Measurements from ENCODE around the gene GALR2.

The GALR2 gene

GRCh38 chr17:76083536-76084182 lies 9.1 kb downstream of the GALR2 start:
- DNase-seq (ENCODE audit: low read depth) = no peak
- no peak overlapping the region for H3K4me3 ChIP-seq (ENCODE audit: low read depth, low read length)
- TF ChIP-seq CTCF (IDR thresholded peaks at IDR 0.05; ENCODE audit: low read depth, low read length) = no peak
- TF ChIP-seq, protein P1, sequence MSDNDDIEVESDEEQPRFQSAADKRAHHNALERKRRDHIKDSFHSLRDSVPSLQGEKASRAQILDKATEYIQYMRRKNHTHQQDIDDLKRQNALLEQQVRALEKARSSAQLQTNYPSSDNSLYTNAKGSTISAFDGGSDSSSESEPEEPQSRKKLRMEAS (IDR thresholded peaks at IDR 0.05; ENCODE audit: low read depth, low read length) = no peak
- TF ChIP-seq MYC (IDR thresholded peaks at IDR 0.05; ENCODE audit: low read depth, low read length) = no peak
- TF ChIP-seq POLR2A (IDR thresholded peaks at IDR 0.05; ENCODE audit: extremely low read depth, insufficient read length) = no peak

DNA sequence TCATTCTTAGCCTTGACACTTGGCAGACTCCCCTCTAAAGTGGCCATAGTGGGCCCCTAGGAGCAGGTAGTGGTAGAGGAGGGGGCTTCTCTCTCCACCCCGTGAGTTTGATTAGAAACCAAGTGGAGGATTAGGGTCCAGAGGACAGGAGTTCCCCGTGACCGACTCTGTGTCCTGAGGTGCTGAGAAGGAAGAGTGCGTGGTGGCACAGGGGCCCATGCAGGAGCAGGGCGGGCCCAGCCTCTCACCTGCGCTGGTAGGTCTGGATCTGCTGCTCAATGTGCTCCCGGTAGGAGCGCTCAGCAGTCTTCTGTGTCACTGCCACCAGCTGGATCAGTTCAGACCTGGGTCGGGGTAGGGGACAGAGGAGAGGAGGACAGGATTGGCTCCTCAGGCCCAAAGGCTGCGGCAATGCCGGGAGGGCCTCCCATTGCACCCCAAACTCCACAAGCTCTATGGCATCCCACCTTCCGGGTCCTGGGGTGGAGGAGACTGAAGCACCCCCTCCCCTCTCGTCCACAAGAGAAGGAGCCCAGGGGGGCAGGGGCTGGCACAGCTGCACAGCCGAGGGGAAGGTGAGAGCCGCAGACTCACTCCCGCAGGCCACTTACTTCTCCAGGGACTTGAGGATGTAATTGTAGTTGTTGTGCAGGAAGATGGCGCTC lies 10.6 kb downstream of the GALR2 start:
- TF ChIP-seq MYC (IDR thresholded peaks at IDR 0.05; ENCODE audit: low read depth, low read length) (no peak), CTCF (IDR thresholded peaks at IDR 0.05; ENCODE audit: low read depth, low read length) (no peak), POLR2A (IDR thresholded peaks at IDR 0.05; ENCODE audit: extremely low read depth, insufficient read length) (no peak)
- TF ChIP-seq, protein P1 (IDR thresholded peaks at IDR 0.05; ENCODE audit: low read depth, low read length) = no peak
- DNase-seq (ENCODE audit: low read depth) = no peak
- H3K4me3 ChIP-seq (ENCODE audit: low read depth, low read length) = no peak overlapping the region

DNA sequence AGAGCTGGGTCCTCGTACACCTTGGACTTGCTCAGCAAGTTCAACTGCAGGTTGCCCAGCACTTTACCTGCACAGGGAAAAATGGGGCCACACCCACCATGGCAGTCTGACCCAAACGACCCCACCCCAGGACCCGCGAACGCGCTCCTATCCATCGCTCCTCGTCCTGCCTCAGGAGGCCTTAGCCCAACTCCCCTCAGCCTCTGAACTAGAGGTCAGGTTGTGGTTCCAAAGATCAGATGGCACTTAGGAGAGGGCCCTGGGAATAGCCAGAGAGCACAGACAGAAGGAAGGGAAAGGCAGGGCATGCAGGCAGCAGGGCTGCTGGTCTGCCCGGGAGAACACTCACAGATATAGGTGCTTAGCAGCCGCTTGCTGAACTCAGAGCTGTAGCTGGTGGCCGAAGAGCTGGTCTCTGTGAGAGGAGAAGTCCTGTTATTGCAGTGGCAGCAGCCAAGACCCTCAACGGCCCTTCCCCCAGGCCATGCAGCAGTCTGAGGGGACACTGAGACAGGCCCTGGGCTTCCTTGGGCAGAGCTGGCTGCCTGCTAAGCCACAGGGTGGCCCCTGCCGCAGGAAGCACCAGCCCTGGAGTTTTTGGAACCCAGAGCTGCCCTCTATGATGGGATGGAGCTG lies 11.3 kb downstream of the GALR2 start:
- TF ChIP-seq MYC (IDR thresholded peaks at IDR 0.05; ENCODE audit: low read depth, low read length) (no peak), POLR2A (IDR thresholded peaks at IDR 0.05; ENCODE audit: extremely low read depth, insufficient read length) (no peak), CTCF (IDR thresholded peaks at IDR 0.05; ENCODE audit: low read depth, low read length) (no peak)
- TF ChIP-seq, protein P1 (IDR thresholded peaks at IDR 0.05; ENCODE audit: low read depth, low read length) = no peak
- H3K4me3 ChIP-seq (ENCODE audit: low read depth, low read length) = no peak overlapping the region
- no peak for DNase-seq (ENCODE audit: low read depth)

DNA sequence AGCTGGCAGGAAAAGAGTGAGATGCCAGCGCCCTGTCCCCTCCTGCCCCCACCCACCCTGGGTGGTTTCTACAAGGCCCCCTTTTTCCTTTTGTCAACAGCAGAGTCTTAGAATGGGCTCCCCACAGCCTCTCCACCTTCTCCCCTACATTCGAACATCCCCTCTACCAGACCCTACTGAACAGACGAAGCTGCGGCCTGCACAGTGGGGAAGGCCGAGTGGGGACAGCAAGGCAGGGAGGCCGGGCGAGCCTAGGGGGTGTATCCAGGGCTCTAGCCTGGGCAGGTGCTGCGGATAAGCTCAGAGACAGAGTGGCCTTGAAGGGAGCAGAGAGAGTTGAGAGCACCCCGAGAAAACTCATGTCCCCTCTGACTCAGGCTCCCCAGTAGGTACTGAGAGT lies 11.8 kb downstream of the GALR2 start:
- no peak for TF ChIP-seq MYC (IDR thresholded peaks at IDR 0.05; ENCODE audit: low read depth, low read length)
- TF ChIP-seq, protein P1 (IDR thresholded peaks at IDR 0.05; ENCODE audit: low read depth, low read length) = no peak
- TF ChIP-seq POLR2A (IDR thresholded peaks at IDR 0.05; ENCODE audit: extremely low read depth, insufficient read length) = no peak
- DNase-seq (ENCODE audit: low read depth) = no peak

DNA sequence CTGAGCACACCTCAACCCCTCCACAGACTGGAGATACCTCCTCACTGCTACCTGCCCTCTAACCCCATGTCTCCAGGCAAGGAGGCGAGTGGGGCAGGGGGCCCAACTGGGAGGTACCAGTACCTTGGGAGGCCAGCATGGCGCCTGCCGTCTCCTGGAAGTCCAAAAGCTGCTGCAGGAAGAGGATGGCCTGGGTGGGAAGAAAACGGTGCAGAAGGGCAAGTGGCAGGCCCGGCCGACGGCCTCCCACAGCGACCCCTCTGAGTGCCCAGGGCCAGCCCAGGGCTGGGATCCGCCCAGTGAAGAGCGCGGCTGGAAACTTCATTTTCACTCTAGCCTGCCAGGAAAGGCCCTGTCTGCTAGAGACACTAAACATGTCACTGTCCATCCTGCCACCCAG lies 12.9 kb downstream of the GALR2 start:
- no peak for TF ChIP-seq CTCF (IDR thresholded peaks at IDR 0.05; ENCODE audit: low read depth, low read length)
- no peak for TF ChIP-seq POLR2A (IDR thresholded peaks at IDR 0.05; ENCODE audit: extremely low read depth, insufficient read length)
- DNase-seq (ENCODE audit: low read depth) = no peak
- no peak overlapping the region for H3K4me3 ChIP-seq (ENCODE audit: low read depth, low read length)

More for the DNA sequence above, 11.8 kb downstream of the GALR2 start:
- H3K4me3 ChIP-seq (ENCODE audit: low read depth, low read length) = no peak overlapping the region
